GM12892 (cell line): Measurements from ENCODE around the gene WDR4.
"Not testable (repeated sequence)": the region's sequence is repeated elsewhere in the genome, so short reads cannot be mapped to it uniquely, and the experiment has no call there.

Source experiments
- DNase-seq: peaks from one replicate; pipeline ENCODE4 v3.0.0; 2011; ENCODE audit not compliant: insufficient read length
- FAIRE-seq: peaks from 2 replicates; lab custom pipeline; 2011; peaks lifted over from hg19 to GRCh38; lab: Jason Lieb, UNC
- POLR2A ChIP-seq: IDR thresholded peaks from 2 replicates; pipeline ENCODE4 v1.6.1; 2011; ENCODE audit warnings: low read depth, low read length, control low read depth
- POLR2AphosphoS5 ChIP-seq: IDR thresholded peaks from 2 replicates; pipeline ENCODE4 v1.6.1; 2011; ENCODE audit warnings: low read depth, low read length, control low read depth
- TAF1 ChIP-seq: IDR thresholded peaks from 2 replicates; pipeline ENCODE4 v1.6.1; 2011; ENCODE audit warnings: low read depth, mild to moderate bottlenecking, control low read depth, low read length, borderline replicate concordance

The WDR4 gene

DNA sequence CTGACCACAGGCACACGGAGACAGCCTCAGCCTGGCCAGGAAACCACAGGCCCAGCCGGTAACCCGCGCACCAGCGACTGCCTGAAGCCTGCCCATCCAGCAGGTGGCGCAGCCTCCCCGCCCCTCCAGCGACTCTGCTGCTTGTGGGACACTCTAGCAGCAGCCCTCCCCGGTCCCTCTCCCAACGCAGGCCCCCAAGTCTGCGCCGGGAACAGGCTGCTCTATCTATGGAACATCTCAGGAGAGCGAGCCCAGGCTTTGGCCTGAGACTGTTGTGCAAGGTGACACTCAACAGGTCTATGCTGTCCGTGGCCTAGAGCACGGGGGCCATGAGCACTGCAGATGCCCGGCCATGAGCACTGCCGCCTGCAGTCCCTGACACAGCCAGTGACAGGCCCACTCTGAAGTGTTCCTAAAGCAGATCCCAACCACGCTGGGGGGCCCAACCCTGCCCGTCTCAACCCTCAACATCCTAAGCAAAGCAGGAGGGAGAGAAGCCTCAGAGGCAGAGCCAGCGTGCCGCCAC, 28.4 kb downstream of the WDR4 start:
- DNase-seq (peak; percentile 57), FAIRE-seq (no peak)
- no peak; the same call in 1 of the 2 replicates for TF ChIP-seq POLR2AphosphoS5
- no peak for TF ChIP-seq POLR2A
- TF ChIP-seq TAF1: no peak

DNA sequence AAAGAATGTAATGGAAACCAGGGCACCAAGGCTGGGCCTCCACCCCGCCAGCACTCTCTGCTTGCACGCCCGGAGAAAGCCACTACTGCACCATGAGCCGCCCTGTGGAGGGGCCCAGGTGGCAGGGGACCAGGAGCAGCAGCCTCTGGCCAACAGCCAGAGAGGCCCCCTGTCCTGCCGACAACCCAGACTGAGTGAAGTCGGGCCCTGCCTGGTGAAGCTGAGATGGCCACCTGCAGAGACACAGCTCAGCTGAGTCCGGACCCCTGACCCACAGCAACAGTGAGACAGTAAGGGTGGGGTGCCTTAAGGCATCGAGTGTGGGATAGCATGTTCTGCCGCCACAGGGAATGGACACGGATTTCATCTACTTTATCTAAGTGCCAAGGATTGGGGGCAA, 28.9 kb downstream of the WDR4 start:
- DNase-seq (no peak), FAIRE-seq (no peak)
- no peak for TF ChIP-seq POLR2A
- TF ChIP-seq POLR2AphosphoS5: no peak
- TF ChIP-seq TAF1: no peak

DNA sequence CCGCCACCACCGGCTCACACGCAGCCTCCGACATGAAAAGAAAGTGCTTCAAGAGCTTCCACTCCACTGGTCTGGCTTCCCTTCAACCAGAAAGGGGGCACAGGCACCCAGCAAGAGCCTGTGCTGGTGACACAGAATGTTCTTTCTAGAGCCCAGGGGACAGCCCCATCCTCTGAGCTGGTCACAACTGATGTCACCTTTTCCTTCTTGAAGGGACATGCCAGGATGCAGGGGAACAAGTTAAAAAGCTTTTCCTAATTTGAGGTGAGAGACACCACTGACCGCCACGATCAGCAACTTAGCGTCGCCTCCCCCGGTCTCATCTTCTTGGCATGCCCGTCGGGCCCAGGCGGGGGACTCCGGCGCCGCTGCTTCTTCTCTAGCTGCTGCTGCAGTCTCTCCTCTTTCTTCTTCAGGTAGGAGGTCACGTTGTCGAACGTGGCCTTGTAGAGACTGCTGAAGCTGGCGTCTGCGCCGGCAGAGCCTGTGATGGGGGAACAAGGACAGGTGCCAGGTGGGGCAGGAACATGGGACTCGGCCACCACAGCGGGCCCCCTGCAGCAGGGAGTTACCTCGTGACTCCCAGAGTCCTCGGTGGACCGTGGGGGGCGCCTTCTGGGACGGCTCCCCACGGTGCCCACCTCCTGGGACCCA, 29.5 kb downstream of the WDR4 start:
- FAIRE-seq (no peak), DNase-seq (no peak)

DNA sequence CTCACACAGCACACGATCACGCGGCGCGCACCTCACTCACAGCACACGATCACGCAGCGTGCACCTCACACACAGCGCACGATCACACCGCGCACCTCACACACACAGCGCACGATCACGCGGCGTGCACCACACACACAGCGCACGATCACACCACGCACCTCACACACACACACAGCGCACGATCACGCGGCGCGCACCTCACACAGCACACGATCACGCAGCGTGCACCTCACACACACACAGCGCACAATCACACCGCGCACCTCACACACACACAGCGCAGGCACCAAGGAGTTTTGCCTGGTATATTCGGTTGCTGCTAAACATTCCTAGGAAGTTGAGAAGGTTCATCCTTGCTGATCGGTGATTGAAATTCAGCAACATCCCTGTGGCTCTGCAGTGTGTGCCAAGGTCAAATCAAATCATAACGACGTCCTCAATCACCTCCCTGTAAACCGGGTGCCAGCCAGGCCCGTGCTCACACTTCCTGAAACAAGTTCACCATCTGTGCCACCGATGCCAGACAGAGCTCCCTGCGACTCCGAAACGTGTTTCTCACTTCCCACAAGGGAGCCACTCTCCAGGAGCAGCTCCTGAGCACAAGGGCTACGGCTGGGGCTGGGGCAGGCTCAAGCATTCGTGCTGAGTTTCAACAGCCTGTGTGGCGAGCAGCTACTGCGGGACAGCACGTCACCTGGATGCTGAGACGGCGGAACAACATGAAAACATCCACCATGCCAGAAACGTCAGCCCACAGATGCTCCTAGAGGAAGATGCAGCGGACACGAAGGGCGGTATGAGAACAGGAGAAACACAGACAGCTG, 30.2 kb downstream of the WDR4 start:
- TF ChIP-seq POLR2AphosphoS5: no peak
- no peak for TF ChIP-seq TAF1
- TF ChIP-seq POLR2A: no peak; the same call in 1 of the 2 replicates
- FAIRE-seq: no peak
- no peak for DNase-seq

More for the DNA sequence above, 29.5 kb downstream of the WDR4 start:
- no peak for TF ChIP-seq TAF1
- no peak for TF ChIP-seq POLR2A
- TF ChIP-seq POLR2AphosphoS5: no peak

DNA sequence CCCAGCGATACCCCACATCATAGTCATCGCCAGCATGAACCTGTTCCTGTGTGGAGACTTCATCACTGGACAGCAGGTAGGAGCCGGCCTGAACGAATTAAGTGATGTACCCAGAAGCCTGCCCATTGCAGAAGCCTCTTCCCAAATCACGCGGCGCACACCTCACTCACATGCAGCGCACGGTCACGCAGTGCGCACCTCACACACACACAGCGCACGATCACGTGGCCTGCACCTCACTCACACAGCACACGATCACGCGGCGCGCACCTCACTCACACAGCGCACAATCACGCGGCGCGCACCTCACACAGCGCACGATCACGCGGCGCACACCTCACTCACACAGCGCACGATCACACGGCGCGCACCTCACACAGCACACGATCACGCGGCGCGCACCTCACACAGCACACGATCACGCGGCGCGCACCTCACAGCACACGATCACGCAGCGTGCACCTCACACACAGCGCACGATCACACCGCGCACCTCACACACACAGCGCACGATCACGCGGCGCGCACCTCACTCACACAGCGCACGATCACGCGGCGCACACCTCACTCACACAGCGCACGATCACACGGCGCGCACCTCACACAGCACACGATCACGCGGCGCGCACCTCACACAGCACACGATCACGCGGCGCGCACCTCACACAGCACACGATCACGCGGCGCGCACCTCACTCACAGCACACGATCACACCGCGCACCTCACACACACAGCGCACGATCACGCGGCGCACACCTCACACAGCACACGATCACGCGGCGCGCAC, 31.0 kb downstream of the WDR4 start:
- DNase-seq: not testable (repeated sequence)
- FAIRE-seq: peak; percentile 64

DNA sequence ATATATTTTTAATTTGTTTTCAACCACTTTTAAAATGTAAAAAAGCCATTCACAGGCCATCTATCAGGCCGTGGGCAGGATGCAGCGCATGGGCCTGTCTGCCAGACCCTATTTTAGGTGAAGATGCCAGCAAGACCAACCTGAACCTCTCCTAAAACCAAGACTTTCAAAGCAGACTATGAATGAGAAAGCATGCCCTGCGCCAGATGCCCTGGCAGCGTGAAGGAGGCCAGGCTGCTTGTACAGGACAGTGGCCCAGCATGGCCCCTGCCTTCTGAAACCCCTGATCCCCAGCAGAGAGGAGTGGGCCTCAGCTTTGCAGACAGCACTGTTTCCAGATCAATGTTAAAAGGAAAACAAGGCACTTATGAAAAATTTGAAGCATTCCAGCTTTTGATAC, 31.6 kb downstream of the WDR4 start:
- TF ChIP-seq POLR2A (no peak), TAF1 (no peak), POLR2AphosphoS5 (no peak)
- DNase-seq (no peak), FAIRE-seq (no peak)

DNA sequence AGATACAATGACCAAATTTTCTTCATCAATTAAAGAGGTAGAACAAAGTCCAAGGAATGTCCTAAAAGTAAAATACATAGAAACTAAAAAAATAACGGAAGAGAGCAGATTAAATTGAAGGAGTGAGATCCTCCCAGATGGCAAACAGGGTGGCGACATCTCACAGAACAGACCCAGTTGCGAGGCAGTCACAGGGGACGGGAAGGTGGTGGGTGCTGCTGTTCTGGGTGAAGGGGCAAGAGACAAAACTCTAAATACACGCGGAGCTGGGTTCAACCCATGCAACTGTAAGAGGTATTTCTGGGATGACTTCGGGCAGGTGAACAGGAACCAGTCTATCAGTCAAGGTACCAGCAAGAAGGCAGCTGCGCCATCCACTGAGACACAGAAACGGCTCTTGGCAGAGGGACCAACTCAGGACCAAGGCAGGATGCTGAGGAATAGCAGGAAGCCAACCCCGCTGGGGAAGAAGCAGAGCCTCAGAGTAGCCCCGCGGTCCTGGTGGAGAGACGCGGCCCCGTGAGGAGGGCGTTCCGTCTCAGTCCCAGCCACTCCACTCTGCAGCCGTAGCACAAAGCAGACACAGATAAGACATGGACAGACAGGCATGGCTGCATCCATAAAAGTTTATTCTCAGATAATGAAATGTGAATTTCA, 32.2 kb downstream of the WDR4 start:
- DNase-seq (no peak), FAIRE-seq (no peak)
- TF ChIP-seq TAF1 (no peak), POLR2AphosphoS5 (no peak), POLR2A (no peak)

DNA sequence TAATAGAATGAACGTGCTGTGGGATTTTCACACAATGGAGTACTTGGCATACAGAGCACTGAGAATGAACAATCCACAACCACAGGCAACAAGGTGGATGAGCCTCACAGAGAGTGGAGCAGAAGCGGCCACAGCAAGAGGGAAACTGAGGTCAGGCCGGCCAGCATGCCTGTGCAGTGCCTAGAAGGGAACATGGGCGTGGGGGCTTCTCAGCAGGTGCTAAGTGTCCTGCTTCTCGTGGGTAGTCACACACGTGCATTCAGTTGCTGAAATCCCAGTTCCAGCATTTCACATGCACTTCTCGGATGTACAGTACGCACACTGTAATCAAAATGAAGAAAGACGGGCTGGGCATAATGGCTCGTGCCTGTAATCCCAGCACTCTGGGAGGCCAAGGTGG, 33.1 kb downstream of the WDR4 start:
- DNase-seq (no peak), FAIRE-seq (no peak)
- TF ChIP-seq POLR2AphosphoS5: no peak
- TF ChIP-seq TAF1: no peak
- no peak for TF ChIP-seq POLR2A

DNA sequence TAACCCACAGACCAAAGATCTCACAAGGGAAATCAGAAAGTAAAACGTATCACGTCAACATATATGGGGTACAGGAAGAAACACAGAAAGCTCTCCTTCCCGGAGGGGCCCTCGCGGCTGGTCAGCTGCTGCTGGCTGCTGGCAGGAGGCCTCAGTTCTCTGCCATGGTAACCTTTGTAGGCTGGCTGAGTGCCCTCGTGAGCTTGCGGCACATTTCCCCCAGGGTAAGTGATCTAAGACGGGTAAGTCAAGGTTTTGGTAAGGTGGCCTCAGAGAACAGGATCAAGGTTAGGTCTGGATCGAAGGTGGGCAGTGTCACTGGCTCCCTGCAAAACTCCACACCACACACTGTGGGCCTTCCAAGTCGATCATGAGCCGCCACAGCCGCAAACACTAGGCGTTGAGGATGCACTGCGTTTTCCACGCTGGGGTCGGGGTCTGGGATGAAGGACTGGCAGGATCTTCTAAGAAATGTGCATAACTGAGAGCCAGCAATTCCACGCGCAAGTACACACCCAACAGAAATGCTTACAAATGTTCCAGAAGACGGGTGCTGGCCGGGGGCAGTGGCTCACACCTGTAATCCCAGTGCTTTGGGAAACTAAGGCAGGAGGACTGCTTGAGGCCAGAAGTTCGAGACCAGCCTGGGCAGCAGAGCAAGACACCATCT, 33.9 kb downstream of the WDR4 start:
- no peak for DNase-seq
- no peak for TF ChIP-seq POLR2AphosphoS5
- no peak for TF ChIP-seq POLR2A
- TF ChIP-seq TAF1: no peak
- no peak for FAIRE-seq

DNA sequence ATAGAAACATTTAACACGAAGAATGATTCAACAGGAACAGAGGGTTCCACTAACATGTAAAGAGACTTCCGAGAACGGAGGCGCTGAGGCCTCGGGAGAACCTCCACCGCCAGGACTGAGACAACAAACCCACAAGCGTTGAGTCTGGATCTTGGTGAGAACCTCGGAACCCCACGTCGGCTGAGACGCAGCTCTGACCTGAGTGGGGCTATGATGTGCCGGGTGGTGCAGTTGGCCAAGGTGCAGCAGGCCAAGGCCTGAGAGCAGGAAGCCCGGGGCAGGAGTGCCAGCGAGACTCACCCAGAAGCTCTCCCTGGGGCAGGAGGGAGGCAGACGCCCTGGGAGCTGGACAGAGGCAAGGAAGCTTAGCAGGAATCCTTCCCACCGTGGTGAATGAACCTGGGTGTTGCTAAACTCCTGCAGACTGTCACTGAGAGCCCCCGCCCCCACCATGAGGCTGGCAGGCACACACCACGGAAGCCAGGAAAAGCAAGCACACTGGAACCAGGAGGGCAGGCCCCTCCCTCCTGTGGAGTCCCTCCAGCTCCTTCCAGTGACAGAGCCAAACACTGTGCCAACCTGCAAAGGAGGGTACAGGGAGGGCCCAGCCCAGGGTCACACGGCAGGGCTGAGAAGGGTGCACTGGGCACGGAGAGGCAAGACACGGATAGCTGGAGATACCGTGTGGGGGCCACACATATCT, 34.8 kb downstream of the WDR4 start:
- TF ChIP-seq POLR2A (no peak), POLR2AphosphoS5 (no peak), TAF1 (no peak)
- DNase-seq: no peak

More for the DNA sequence above, 34.8 kb downstream of the WDR4 start:
- FAIRE-seq: no peak
